Embryonic facial prominence (tissue), 1 donor: Measurements from ENCODE around the gene ATP2A2.
"Not testable (repeated sequence)": the region's sequence is repeated elsewhere in the genome, so short reads cannot be mapped to it uniquely, and the experiment has no call there.

Source experiments
- DNase-seq: peaks from one replicate; pipeline ENCODE4 v3.0.0-alpha.2; 2016; ENCODE audit errors: extremely low spot score

Gene ATP2A2

GRCh38 chr12:110367181-110367864 is 86.3 kb downstream of the ATP2A2 start:
- DNase-seq, result no peak

- DNase-seq, result no peak
Measured at GRCh38 chr12:110369992-110370391, 88.9 kb downstream of the ATP2A2 start.

GRCh38 chr12:110370732-110371231 is 89.7 kb downstream of the ATP2A2 start:
- DNase-seq, result no peak

- no peak for DNase-seq
Measured at GRCh38 chr12:110371408-110372055, 90.5 kb downstream of the ATP2A2 start.

DNA sequence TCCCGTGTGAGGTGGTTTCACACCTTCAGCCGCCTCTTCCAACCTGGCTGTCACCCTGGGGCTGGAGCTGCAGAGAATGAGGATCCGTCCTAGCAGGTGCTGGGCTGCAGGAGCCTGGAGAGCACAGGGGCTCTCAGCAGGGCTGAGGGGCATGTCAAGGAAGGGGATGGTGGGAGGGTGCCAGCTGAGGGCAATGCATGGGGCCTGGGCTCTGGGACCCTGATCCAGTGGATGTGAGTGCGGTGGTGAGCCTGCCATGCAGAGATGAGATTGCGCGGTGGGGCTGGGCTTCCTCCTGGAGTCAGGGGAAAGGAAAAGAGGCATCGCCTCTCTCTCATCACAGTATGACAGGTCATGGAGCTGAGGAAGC is 91.0 kb downstream of the ATP2A2 start:
- no peak for DNase-seq

DNA sequence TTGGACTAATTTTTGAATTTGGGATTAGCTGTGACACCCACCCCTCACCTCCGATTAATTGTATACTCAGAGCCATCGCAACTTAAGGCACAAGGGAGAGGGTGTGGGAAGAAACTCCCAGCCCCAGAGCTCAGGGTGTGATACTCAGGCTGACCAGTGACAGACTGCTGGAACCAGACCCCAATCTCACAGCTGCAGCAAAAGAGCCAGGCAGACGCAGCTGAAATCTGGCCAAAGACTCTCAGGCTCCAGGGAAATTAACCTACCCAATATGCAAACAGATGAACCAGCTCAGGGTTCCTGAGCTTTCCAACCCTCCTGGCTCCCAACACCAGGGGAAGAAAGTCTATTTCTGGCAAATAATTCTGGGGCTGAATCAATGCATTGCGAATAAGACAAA is 92.0 kb downstream of the ATP2A2 start:
- DNase-seq, result no peak

DNA sequence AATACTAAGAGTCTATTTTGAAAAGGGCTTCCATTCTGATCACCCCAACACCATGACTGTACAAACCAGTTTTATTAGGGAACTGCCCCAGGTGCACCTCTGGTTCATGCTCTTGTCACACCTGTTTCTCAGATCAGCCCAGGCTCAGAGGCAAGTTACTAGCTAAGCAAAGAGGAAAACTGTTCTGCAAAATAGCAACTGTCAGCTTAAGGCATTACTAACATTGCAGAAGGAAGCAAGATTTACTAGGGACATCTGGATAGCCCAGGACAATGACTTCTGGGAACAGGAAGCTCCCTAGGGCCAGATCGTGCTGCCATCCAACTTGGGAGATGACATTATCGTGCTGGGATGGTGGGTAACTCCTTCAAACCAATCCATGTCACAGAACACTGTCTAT is 92.4 kb downstream of the ATP2A2 start:
- DNase-seq, result no peak

- no peak for DNase-seq
Measured at GRCh38 chr12:110373962-110374611, 93.0 kb downstream of the ATP2A2 start.

DNA sequence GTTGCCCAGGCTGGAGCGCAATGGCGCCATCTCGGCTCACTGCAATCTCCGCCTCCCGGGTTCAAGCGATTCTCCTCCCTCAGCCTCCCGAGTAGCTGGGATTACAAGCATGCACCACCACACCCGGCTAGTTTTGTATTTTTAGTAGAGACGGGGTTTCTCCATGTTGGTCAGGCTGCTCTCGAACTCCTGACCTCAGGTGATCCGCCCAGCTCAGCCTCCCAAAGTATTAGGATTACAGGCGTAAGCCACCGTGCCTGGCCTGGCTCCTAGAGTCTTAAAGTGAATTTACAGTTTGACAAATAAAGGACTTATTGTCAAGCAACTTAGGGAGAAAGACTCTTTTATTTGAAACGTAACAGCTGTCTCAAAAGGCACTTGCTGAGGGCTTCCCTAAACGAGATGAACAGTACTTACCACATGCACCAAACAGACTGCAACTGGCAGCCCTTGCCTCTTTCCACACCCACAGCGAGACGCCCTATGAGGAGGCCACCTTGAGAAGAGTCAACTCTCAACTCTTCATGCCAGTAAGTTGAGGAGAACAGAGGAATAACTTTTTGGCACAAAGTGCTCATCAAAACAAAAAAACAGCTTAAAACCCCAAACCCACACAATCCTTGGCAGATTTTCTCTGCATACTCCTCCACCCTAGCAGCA is 97.2 kb downstream of the ATP2A2 start:
- DNase-seq, result not testable (repeated sequence)

DNA sequence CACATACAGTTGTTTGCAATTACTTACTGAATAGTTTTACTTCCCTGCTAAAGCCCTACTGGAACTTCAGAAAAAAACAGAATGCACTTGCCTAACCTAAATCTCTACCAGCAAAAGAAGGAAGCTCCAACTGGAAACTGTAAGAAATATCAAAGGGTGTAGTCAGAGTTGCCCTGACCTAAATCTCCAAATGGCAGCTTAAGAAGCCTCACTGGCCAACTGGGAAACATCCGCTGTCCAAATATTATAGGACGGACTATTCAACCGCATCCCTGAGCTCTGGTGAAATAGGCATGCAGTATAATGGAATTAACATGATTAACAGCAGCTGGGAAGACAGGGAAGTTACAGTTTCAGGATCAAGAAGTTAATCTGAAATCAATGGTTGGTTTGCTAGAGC is 98.2 kb downstream of the ATP2A2 start:
- no peak for DNase-seq

DNA sequence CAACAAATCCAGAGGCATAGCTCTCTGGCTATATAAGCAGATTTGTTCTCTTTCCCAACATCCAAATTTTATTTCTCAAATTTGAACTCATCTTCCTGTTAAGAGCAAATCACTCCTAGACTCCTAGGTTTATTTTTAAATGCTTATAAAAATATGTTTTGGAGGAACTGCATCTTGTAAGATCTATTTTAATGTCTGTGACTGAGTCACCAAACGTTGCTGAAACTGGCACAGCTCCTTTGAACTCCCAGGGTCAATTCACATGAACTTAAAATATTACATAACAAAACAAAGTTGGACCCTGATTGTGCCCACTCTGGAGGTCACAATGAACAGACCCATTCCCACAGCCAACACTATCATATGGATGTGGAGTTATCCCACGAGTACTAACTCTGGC is 98.6 kb downstream of the ATP2A2 start:
- DNase-seq, result no peak

GRCh38 chr12:110382683-110383082 is 101.6 kb downstream of the ATP2A2 start:
- DNase-seq, result no peak
